ENCODE measurements around the gene SCO1. TPM values are rescaled to one million over a fixed set of nuclear protein-coding genes. Genes with fewer than 3 reads are reported as not detected.
A peak's percentile ranks its signal among the peaks of the same experiment; 100 is the strongest.
"Not testable (repeated sequence)": the region's sequence is repeated elsewhere in the genome, so short reads cannot be mapped to it uniquely, and the experiment has no call there.

Gene SCO1
- total RNA-seq, 4 donors from 2014 or later, result 19.1 to 53.5 (median 34.6) TPM

DNA sequence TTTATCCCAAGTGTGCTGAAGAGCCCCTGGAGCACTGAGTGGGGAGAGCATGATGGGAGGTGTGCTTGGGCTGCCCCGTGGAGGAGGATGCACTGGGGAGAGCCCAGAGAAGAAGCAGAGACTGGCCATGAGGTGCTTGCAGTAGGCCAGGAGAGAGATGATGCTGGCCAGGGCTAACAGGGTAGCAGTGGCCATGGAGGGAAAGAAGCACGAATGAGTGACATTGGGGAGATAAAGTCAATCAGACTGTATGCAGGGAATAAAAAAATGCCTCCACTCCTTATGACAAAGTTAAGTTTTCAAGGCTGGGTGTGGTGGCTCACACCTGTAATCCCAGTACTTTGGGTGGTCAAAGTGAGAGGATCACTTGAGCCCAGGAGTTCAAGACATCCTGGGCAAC, 37.9 kb upstream of the SCO1 start:
- TF ChIP-seq EP300 (IDR thresholded peaks at IDR 0.05; ENCODE audit: low read depth) (no peak), POLR2A (IDR thresholded peaks at IDR 0.05) (no peak), CTCF (IDR thresholded peaks at IDR 0.05) (no peak), POLR2AphosphoS5 (IDR thresholded peaks at IDR 0.05) (no peak)
- Histone ChIP-seq H3K27ac (no peak overlapping the region), H3K9me3 (no peaks in the 10 kb centered on the region), H3K36me3 (no peaks in the 10 kb centered on the region), H3K4me1 (peaks cover 12 to 49% (median 25%) of the 10 kb centered on the region in 4 donors), H3K27me3 (no peaks in the 10 kb centered on the region), H3K4me3 (no peak overlapping the region)
- intact Hi-C loops (cut with DNase I; ENCODE audit: low total_unique reads), result no loop called here
- no peak for DNase-seq
- in situ Hi-C loops (cut with MboI; ENCODE audit: low pct_ligation_motif_present in 1 of 4, low pct_unique_long_range_greater_than_20kb in 1 of 4, low sequenced_read_pairs in 3 of 4), result loop anchor here in 3 of 4 donors (10.0 to 25.0 kb wide), 4 partner anchors 100 to 877 kb away; partner anchors contain the start of gene PIRT (in 1 of the 3)
- 69 to 76% methylated on average over 2 of the region's 2 CpGs for WGBS, 2 donors (ENCODE audit: low coverage in 1 of 2)

DNA sequence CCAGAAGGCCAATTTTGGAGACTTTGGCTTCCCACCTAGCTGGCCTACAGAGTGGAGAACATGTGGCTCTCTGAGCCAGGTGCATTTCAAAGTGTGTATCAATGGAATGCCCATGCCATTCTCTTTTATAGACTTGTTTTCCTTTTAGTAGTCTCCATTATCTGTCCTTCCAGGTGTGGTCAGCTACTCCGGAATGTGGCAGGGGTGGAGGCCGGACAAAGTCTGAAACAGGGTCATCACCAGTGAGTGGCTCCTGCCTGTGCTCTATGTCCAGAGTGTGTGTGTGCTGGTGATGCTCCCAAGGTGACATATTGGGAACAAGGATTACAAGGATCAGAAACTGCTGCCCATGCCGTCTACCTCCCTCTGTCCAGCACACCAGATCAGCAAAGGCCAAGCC, 36.3 kb upstream of the SCO1 start:
- WGBS, 2 donors (ENCODE audit: low coverage in 1 of 2), result 80% methylated on average over 3 of the region's 3 CpGs; no CpG with 5 or more reads in 1 of the 2 donors
- no peaks in the 10 kb centered on the region for H3K9me3 ChIP-seq
- in situ Hi-C loops (cut with MboI; ENCODE audit: low pct_ligation_motif_present in 1 of 4, low pct_unique_long_range_greater_than_20kb in 1 of 4, low sequenced_read_pairs in 3 of 4), result loop anchor here in 3 of 4 donors (10.0 to 25.0 kb wide), 4 partner anchors 101 to 879 kb away; partner anchors contain the start of gene PIRT (in 1 of the 3)
- H3K36me3 ChIP-seq, result no peaks in the 10 kb centered on the region
- no peak overlapping the region for H3K4me3 ChIP-seq
- intact Hi-C loops (cut with DNase I; ENCODE audit: low total_unique reads), result no loop called here
- TF ChIP-seq POLR2AphosphoS5 (IDR thresholded peaks at IDR 0.05), result peak in 2 of 3 donors; percentile 10 to 55
- no peak for TF ChIP-seq EP300 (IDR thresholded peaks at IDR 0.05; ENCODE audit: low read depth)
- H3K4me1 ChIP-seq, result peaks cover 11 to 52% (median 25%) of the 10 kb centered on the region in 4 donors
- H3K27me3 ChIP-seq, result no peaks in the 10 kb centered on the region
- DNase-seq, result peak; percentile 73
- peak overlapping the region in 3 of 4 donors; percentile 45 to 61 (median 54) for H3K27ac ChIP-seq

DNA sequence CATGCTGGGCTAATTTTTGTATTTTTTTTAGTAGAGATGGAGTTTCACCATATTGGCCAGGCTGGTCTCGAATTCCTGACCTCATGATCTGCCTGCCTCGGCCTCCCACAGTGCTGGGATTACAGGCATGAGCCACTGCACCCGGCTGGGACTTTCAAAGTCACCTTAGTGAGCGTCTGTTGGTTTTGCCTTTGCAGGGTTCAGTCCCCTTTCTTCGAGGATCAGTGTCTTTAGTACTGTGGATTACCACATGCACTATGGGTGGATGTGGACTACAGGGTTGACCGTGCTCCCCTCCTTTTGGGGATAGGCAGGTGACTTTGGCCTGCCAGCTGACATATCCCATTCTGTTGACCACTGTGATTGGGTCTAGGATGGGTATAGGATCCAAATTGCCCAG, 34.8 kb upstream of the SCO1 start:
- DNase-seq; H3K4me3 ChIP-seq; H3K9me3 ChIP-seq; intact Hi-C loops (cut with DNase I; ENCODE audit: low total_unique reads); H3K36me3 ChIP-seq; H3K27me3 ChIP-seq: not testable (repeated sequence)
- Histone ChIP-seq H3K4me1 (peaks cover 0 to 40% (median 14%) of the 10 kb centered on the region in 4 donors), H3K27ac (peak overlapping the region in 2 of 4 donors; percentile 89 to 90)
- 87 to 95% methylated on average over 4 to 6 of the region's 6 CpGs for WGBS, 2 donors (ENCODE audit: low coverage in 1 of 2)
- in situ Hi-C loops (cut with MboI; ENCODE audit: low pct_ligation_motif_present in 1 of 4, low pct_unique_long_range_greater_than_20kb in 1 of 4, low sequenced_read_pairs in 3 of 4), result loop anchor here in 3 of 4 donors (10.0 to 25.0 kb wide), 4 partner anchors 103 to 880 kb away; partner anchors contain the start of gene PIRT (in 1 of the 3)

DNA sequence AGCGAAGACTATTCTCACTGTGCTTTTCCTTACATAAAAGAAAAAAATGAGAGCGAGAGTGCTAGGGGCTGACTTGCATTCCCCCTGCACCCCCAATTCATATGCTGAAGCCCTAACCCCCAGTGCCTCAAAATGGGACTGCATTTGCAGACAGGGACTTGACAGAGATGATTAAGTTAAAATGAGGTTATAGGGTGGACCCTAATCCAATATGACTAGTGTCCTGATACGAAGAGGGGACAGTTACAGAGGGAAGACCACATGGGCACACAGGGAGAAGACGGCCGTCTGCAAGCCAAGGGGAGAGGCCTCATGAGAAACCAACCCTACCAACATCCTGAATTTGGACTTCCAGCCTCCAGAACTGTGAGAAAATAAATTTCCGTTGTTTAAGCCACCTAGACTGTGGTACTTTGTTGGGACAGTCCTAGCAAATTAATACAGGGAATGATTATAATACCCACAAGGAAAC, 34.1 kb upstream of the SCO1 start:
- intact Hi-C loops (cut with DNase I; ENCODE audit: low total_unique reads) (no loop called here), in situ Hi-C loops (cut with MboI; ENCODE audit: low pct_ligation_motif_present in 1 of 4, low pct_unique_long_range_greater_than_20kb in 1 of 4, low sequenced_read_pairs in 3 of 4) (loop anchor here in 3 of 4 donors (10.0 to 25.0 kb wide), 4 partner anchors 103 to 881 kb away; partner anchors contain the start of gene PIRT (in 1 of the 3))
- DNase-seq, result no peak
- 86 to 90% methylated on average over 4 to 6 of the region's 6 CpGs for WGBS, 2 donors (ENCODE audit: low coverage in 1 of 2)
- H3K9me3 ChIP-seq, result no peaks in the 10 kb centered on the region
- TF ChIP-seq POLR2A (IDR thresholded peaks at IDR 0.05), result no peak
- TF ChIP-seq POLR2AphosphoS5 (IDR thresholded peaks at IDR 0.05), result no peak
- H3K27ac ChIP-seq, result peak overlapping the region; percentile 89 to 94 (median 92)
- peak overlapping the region in 1 of 4 donors; percentile 72 for H3K4me3 ChIP-seq
- peaks cover 0 to 36% (median 12%) of the 10 kb centered on the region in 4 donors for H3K4me1 ChIP-seq
- no peaks in the 10 kb centered on the region for H3K36me3 ChIP-seq
- H3K27me3 ChIP-seq, result no peaks in the 10 kb centered on the region

DNA sequence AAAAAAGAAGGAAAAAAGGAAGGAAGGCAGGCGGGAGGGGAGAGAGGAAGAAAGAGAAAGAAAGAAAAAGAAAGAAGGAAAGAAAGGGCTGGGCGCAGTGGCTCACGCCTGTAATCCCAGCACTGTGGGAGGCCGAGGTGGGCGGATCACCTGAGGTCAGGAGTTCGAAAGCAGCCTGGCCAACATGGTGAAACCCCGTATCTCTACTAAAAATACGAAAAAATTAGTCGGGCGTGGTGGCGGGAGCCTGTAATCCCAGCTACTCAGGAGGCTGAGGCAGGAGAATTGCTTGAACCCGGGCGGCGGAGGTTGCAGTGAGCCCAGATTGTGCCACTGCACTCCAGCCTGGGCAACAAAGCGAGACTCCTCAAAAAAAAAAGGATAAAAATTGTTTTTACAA, 32.9 kb upstream of the SCO1 start:
- H3K9me3 ChIP-seq; H3K36me3 ChIP-seq; DNase-seq; H3K27me3 ChIP-seq; intact Hi-C loops (cut with DNase I; ENCODE audit: low total_unique reads): not testable (repeated sequence)
- H3K27ac ChIP-seq, result peak overlapping the region; percentile 89 to 94 (median 92)
- in situ Hi-C loops (cut with MboI; ENCODE audit: low pct_ligation_motif_present in 1 of 4, low pct_unique_long_range_greater_than_20kb in 1 of 4, low sequenced_read_pairs in 3 of 4), result loop anchor here in 3 of 4 donors (10.0 to 25.0 kb wide), 4 partner anchors 105 to 882 kb away; partner anchors contain the start of gene PIRT (in 1 of the 3)
- H3K4me3 ChIP-seq, result peak overlapping the region; percentile 55 to 72 (median 64)
- H3K4me1 ChIP-seq, result peaks cover 0 to 40% (median 13%) of the 10 kb centered on the region in 4 donors
- 14 to 27% methylated on average over 9 to 15 of the region's 15 CpGs for WGBS, 2 donors (ENCODE audit: low coverage in 1 of 2)

Measured in transverse colon (tissue), 4 donors.